ENCODE data around the gene PSMA2. TPM values are rescaled to one million over a fixed set of nuclear protein-coding genes. Genes with fewer than 3 reads are reported as not detected.
A peak's percentile ranks its signal among the peaks of the same experiment; 100 is the strongest.

PSMA2 gene
- total RNA-seq, 1 experiment from 2014 or later, result 152 TPM

DNA sequence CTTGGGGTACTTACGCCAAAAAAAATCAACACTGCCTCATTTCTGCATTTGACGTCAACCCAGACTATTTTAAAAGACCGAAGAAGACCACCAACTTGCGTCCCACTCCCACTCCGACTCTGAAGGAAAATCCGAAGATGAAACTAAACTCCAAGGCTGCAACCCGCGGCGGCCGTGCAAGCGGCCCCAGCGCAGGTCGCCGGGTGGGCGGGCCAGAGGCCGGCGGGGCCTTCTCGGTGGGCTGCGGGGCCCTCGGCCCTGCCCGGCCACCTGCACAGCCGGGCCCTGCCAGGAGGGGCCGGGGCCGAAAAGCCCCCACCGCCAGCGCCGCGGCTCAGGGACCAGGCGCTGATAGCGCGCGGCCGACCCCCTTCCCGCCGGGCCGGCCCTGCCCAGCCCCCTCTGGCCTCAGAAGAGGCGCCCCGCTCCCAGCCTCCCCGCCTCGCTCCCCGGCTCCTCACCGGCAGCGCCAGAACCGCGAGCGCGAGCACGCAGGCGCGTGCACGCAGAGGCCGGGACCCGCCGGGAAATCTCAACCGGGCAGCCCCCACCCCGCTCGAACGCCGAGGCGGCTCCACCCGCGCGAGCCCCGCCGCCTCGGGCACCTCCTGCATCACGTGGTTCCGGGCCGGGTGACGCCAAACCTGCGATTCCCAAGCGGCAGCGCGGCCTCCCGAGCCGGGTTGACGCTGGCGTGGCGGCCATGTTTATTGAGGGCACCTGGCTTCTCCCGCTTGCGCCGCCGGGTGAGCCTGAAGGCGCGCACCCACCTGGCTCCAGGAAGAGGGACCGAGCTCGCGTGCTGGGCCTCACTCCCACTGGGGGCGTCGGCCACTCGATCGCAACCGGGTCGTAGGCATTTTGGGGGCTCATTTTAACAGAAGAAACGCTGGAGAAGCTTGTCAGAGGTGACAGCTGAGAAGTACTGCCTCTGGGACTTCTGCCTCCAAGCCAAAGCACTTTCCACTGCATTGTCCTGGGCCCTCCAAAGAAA lies 20.2 kb downstream of the PSMA2 start, which contains the start of gene C7orf25:
Gene C7orf25 (minus strand): TSS at position 617 of the 994 bp plus-strand sequence. CDS start 1,170 bp downstream, outside the sequence.
- no peaks in the 10 kb centered on the region for H3K27me3 ChIP-seq (ENCODE audit: insufficient read depth, low read length)
- H3K27ac ChIP-seq (ENCODE audit: low read depth, low read length), result peak within 1 kb of the TSS; percentile 68
- peak; percentile 82 for DNase-seq (ENCODE audit: low read depth, low spot score)
- no TSS peak for BruUV-seq (replicated peaks)
- peak within 1 kb of the TSS; percentile 71 for H3K9ac ChIP-seq (ENCODE audit: low read length)
- ChIA-PET CTCF (no interaction called here), RAD21 (ENCODE audit: low non-redundant PET in 1 of 2, low total read pairs in 2 of 2, uncharacterized antibody in 2 of 2, unreplicated experiment in 2 of 2) (no interaction called here), POLR2A (no interaction called here)
- intact Hi-C loops (cut with micrococcal nuclease), result no loop called here
- peak within 1 kb of the TSS; percentile 66 to 67 for H3K4me3 ChIP-seq (replicated peaks in 1 of 2; ENCODE audit: low read depth in 1 of 2, low read length in 2 of 2)
- no peaks in the 10 kb centered on the region for H3K9me3 ChIP-seq (ENCODE audit: control insufficient read depth in 1 of 2, insufficient read depth in 1 of 2, low read depth in 1 of 2, low read length in 2 of 2)
- no peak within 1 kb of the TSS for H2AFZ ChIP-seq (ENCODE audit: low read depth, low read length, poor library complexity, severe bottlenecking)
- H3K79me2 ChIP-seq (ENCODE audit: insufficient read depth, low read length), result 0 out of 2 replicates have a peak, but pooled peaks cover 6% of the 10 kb centered on the region
- peaks cover 0 to 17% of the 10 kb centered on the region in 2 experiments; a peak in 2 of 4 replicates for H3K4me1 ChIP-seq (ENCODE audit: control insufficient read depth in 1 of 2, insufficient read depth in 2 of 2, low read length in 2 of 2)
- H3K36me3 ChIP-seq (ENCODE audit: control insufficient read depth in 1 of 2, insufficient read depth in 2 of 2, low read length in 2 of 2), result peaks cover 9 to 15% of the 10 kb centered on the region in 2 experiments; a peak in 2 of 4 replicates
- no peaks in the 10 kb centered on the region for H3K9me2 ChIP-seq (ENCODE audit: insufficient read depth)
- no peaks in the 10 kb centered on the region for H4K20me1 ChIP-seq (ENCODE audit: insufficient read depth)
- TF ChIP-seq ZFX (IDR thresholded peaks at IDR 0.05) (peak; percentile 90), ZBTB33 (IDR thresholded peaks at IDR 0.05; ENCODE audit: extremely low read depth, insufficient replicate concordance, low read length) (no peak), EZH2phosphoT487 (IDR thresholded peaks at IDR 0.05; ENCODE audit: borderline replicate concordance) (no peak), CBX3 (IDR thresholded peaks at IDR 0.05; ENCODE audit: low read depth) (peak; percentile 89), POLR2A (IDR thresholded peaks at IDR 0.05; ENCODE audit: borderline replicate concordance, extremely low read depth, insufficient read depth, insufficient read length) (peak; percentile 48), YY1 (IDR thresholded peaks at IDR 0.05; ENCODE audit: extremely low read depth, insufficient replicate concordance, low read depth, low read length) (peak; percentile 100), ELF1 (IDR thresholded peaks at IDR 0.05; ENCODE audit: borderline replicate concordance, low read depth) (peak; percentile 28; the same call in 1 of the 2 replicates), RAD21 (IDR thresholded peaks at IDR 0.05; ENCODE audit: low read depth) (no peak), SRF (IDR thresholded peaks at IDR 0.05; ENCODE audit: low read depth) (no peak), TCF7L2 (IDR thresholded peaks at IDR 0.05; ENCODE audit: borderline replicate concordance, extremely low read depth, insufficient read depth, insufficient read length) (peak; percentile 46), SP1 (IDR thresholded peaks at IDR 0.05; ENCODE audit: low read depth) (peak; percentile 39; the same call in 1 of the 2 replicates), POLR2AphosphoS5 (IDR thresholded peaks at IDR 0.05; ENCODE audit: low read depth, low read length) (peak; percentile 83), SIN3A (IDR thresholded peaks at IDR 0.05; ENCODE audit: low read depth) (peak; percentile 77), EGR1 (IDR thresholded peaks at IDR 0.05; ENCODE audit: low read depth) (peak; percentile 74), ZNF274 (IDR thresholded peaks at IDR 0.05; ENCODE audit: low read depth, low read length) (no peak), CEBPB (IDR thresholded peaks at IDR 0.05; ENCODE audit: low read depth) (no peak)
- TF ChIP-seq, protein P1, sequence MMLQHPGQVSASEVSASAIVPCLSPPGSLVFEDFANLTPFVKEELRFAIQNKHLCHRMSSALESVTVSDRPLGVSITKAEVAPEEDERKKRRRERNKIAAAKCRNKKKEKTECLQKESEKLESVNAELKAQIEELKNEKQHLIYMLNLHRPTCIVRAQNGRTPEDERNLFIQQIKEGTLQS (IDR thresholded peaks at IDR 0.05), result no peak
- ATAC-seq, result peak; percentile 89
- peak within 1 kb of the TSS; percentile 82 for H3K4me2 ChIP-seq (ENCODE audit: low read length)
